ENCODE measurements around the gene PSAPL1. TPM values are rescaled to one million over a fixed set of nuclear protein-coding genes. Genes with fewer than 3 reads are reported as not detected.

Gene PSAPL1
- total RNA-seq, 1 experiment from 2014 or later, result 0.15 TPM

DNA sequence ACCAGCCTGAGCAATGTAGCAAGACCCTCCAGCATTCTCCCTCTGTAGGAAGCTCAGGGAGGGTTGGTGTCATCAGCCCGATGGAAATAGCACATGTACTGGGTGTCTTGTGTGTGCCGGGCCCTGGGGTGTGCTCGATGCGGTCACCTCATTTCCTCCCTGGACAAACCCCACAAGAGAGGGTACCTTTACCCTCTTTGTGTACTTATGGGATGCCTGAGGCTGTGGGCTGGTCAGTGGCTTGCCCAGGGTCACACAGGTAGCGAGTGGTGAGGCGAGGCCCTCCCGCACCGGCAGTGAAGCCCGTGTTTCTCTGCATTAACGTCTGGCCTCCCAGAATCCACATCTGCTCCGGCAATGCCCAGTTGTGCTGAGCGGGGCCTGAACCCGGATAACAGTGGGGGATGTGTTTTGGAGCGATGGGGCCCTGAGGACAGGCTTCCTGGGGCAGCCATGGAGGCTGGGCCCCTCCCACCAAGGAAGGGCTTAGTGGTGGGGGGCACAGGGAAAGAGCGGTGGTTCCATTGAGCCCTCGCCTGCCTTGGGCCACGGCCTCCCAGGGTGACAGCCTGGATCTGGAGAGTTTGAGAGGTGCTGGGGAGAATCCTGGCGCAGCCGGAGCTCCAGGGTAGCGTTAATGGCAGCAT is 8.1 kb downstream of the PSAPL1 start:
- no TSS peak for BruUV-seq (replicated peaks)
- H3K9me3 ChIP-seq (ENCODE audit: insufficient read depth, low read depth), result no peaks in the 10 kb centered on the region
- H3K27ac ChIP-seq, result no peak overlapping the region
- no peak overlapping the region for H2AFZ ChIP-seq
- intact Hi-C loops (cut with micrococcal nuclease; ENCODE audit: unreplicated experiment), result no loop called here
- H4K20me1 ChIP-seq (ENCODE audit: insufficient read depth), result peaks cover 2% of the 10 kb centered on the region; the same call in 1 of the 2 replicates
- H3K4me2 ChIP-seq, result no peak overlapping the region
- no peaks in the 10 kb centered on the region for H3K36me3 ChIP-seq (ENCODE audit: low read depth)
- H3K9me2 ChIP-seq (ENCODE audit: insufficient read depth), result no peaks in the 10 kb centered on the region
- POLR2A ChIA-PET (ENCODE audit: unreplicated experiment), result no interaction called here
- no peak for DNase-seq
- H3K79me2 ChIP-seq (ENCODE audit: low read depth), result no peaks in the 10 kb centered on the region
- peaks cover 7% of the 10 kb centered on the region; the same call in 1 of the 2 replicates for H3F3A ChIP-seq (ENCODE audit: insufficient read depth, low read depth)
- TF ChIP-seq EZH2 (IDR thresholded peaks at IDR 0.05; ENCODE audit: low read depth), result no peak
- TF ChIP-seq, protein P1, sequence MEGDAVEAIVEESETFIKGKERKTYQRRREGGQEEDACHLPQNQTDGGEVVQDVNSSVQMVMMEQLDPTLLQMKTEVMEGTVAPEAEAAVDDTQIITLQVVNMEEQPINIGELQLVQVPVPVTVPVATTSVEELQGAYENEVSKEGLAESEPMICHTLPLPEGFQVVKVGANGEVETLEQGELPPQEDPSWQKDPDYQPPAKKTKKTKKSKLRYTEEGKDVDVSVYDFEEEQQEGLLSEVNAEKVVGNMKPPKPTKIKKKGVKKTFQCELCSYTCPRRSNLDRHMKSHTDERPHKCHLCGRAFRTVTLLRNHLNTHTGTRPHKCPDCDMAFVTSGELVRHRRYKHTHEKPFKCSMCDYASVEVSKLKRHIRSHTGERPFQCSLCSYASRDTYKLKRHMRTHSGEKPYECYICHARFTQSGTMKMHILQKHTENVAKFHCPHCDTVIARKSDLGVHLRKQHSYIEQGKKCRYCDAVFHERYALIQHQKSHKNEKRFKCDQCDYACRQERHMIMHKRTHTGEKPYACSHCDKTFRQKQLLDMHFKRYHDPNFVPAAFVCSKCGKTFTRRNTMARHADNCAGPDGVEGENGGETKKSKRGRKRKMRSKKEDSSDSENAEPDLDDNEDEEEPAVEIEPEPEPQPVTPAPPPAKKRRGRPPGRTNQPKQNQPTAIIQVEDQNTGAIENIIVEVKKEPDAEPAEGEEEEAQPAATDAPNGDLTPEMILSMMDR (conservative IDR thresholded peaks at IDR 0.05), result no peak
- no peaks in the 10 kb centered on the region for H3K27me3 ChIP-seq (ENCODE audit: insufficient read depth, low read depth)
- no peak overlapping the region for H3K4me3 ChIP-seq
- H3K4me1 ChIP-seq (replicated peaks; ENCODE audit: insufficient read depth), result peaks cover 15% of the 10 kb centered on the region
- CTCF ChIA-PET, result no interaction called here

DNA sequence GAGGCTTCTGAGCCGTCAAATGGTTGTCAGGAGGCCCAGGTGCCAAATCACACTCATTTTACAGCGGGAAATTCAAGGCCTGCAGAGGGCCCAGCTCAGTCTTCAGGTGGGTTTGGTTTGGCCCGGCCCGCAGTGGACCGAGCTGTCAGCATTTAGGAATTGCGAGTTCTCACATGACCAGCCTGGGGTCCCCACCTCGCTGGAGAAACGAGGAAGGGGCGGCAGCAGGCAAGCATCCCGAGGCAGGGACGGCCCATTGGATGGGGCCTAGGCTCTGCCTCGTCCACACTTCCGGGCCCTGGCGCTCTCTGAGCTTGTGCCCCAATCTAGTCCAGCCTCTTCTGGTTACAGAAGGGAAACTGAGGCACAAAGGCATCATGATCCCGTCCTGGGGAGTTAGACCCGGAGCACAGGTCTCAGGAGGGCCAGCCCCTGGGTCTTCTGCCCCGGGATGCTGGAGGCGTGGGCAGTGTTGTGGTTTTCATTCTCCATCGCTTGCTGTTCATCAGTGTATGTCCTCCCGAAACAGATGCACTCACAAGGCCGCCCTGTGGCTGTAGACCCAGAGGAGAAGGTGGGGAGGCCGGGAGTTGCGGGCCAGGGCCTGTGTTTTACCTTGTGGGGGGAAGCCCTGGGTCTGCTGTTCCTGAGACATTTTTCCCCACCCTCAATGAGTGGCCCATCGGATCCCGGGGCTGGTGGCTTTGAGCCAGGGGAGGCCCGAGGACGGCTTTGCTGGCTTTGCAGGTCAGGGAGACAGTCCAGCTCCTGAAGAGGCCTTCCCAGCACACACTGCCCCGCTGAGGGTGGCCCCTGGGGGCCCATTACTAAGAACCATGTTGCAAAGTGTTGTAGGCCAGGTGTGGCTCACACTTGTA is 8.9 kb downstream of the PSAPL1 start:
- Histone ChIP-seq H3K4me3 (no peak overlapping the region), H4K20me1 (ENCODE audit: insufficient read depth) (peaks cover 2% of the 10 kb centered on the region; the same call in 1 of the 2 replicates), H3K4me2 (no peak overlapping the region), H3K27me3 (ENCODE audit: insufficient read depth, low read depth) (no peaks in the 10 kb centered on the region), H3K9me2 (ENCODE audit: insufficient read depth) (no peaks in the 10 kb centered on the region), H3F3A (ENCODE audit: insufficient read depth, low read depth) (peaks cover 7% of the 10 kb centered on the region; the same call in 1 of the 2 replicates), H3K79me2 (ENCODE audit: low read depth) (no peaks in the 10 kb centered on the region), H3K36me3 (ENCODE audit: low read depth) (no peaks in the 10 kb centered on the region), H2AFZ (no peak overlapping the region), H3K9me3 (ENCODE audit: insufficient read depth, low read depth) (no peaks in the 10 kb centered on the region), H3K27ac (no peak overlapping the region), H3K4me1 (replicated peaks; ENCODE audit: insufficient read depth) (peaks cover 10% of the 10 kb centered on the region)
- intact Hi-C loops (cut with micrococcal nuclease; ENCODE audit: unreplicated experiment), result no loop called here
- no peak for DNase-seq
- POLR2A ChIA-PET (ENCODE audit: unreplicated experiment), result no interaction called here
- CTCF ChIA-PET, result no interaction called here
- no TSS peak for BruUV-seq (replicated peaks)
- TF ChIP-seq EZH2 (IDR thresholded peaks at IDR 0.05; ENCODE audit: low read depth), result no peak
- TF ChIP-seq, protein P1 (conservative IDR thresholded peaks at IDR 0.05), result no peak

DNA sequence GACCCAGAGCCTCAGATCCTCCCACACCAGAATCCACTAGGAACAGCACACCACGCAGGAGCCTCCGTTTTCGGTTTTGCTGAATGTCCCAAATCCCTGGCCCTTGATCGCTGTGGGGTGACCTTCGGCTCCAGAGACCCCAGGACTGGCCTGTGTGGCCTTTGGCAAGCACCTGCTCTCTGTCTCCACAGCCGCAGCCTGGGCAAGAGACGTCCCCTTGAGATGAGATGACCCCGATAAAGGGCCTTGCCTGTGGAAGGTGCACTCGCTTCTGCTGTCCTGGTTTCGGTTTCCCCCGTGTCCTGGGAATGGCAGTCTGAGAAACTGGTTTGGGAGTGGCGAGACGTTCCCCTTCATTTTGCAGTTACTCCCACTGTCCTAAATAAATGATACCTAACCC is 9.6 kb downstream of the PSAPL1 start:
- Histone ChIP-seq H3K4me2 (no peak overlapping the region), H3K27me3 (ENCODE audit: insufficient read depth, low read depth) (no peaks in the 10 kb centered on the region), H3K4me1 (replicated peaks; ENCODE audit: insufficient read depth) (peaks cover 4% of the 10 kb centered on the region), H2AFZ (no peak overlapping the region), H3K27ac (no peak overlapping the region), H4K20me1 (ENCODE audit: insufficient read depth) (no peaks in the 10 kb centered on the region), H3K36me3 (ENCODE audit: low read depth) (no peaks in the 10 kb centered on the region), H3K9me3 (ENCODE audit: insufficient read depth, low read depth) (no peaks in the 10 kb centered on the region), H3F3A (ENCODE audit: insufficient read depth, low read depth) (peaks cover 4% of the 10 kb centered on the region; the same call in 1 of the 2 replicates), H3K79me2 (ENCODE audit: low read depth) (no peaks in the 10 kb centered on the region), H3K9me2 (ENCODE audit: insufficient read depth) (no peaks in the 10 kb centered on the region), H3K4me3 (no peak overlapping the region)
- TF ChIP-seq EZH2 (IDR thresholded peaks at IDR 0.05; ENCODE audit: low read depth), result no peak
- TF ChIP-seq, protein P1 (conservative IDR thresholded peaks at IDR 0.05), result no peak
- ChIA-PET CTCF (no interaction called here), POLR2A (ENCODE audit: unreplicated experiment) (interaction anchor here (0.5 kb wide), 1 partner anchor 20 kb away, joined by 14 read pairs; no protein-coding TSS in a partner anchor)
- BruUV-seq (replicated peaks), result no TSS peak
- intact Hi-C loops (cut with micrococcal nuclease; ENCODE audit: unreplicated experiment), result no loop called here
- no peak for DNase-seq

Measured in PC-9 (cell line).